Right lobe of liver (tissue), 4 donors: ENCODE data around the gene SLC16A12.

Experiments used
- POLR2A ChIP-seq: fragments of 450-650 bp; IDR thresholded peaks from one replicate; pipeline ENCODE4 v1.6.1; 2017; ENCODE audit warnings: antibody characterized with exemption, mild to moderate bottlenecking
- TF ChIP-seq, protein P1 (sequence below), 4 donors: fragments of 200-600 bp in 3 of 4; fragments of 450-650 bp in 1 of 4; IDR thresholded peaks; one replicate each; pipeline versions ENCODE4 v1.5.1 to v1.8.0; 2016 to 2022; ENCODE audit warnings: antibody characterized with exemption in 4 of 4, mild to moderate bottlenecking in 2 of 4
- donor health status: DM: no; HTN: no; CAD: no.
- donor health status: DM: no; HTN: no; CAD: no.
- donor health status: DM: no; HTN: yes; CAD: no.

DNA sequence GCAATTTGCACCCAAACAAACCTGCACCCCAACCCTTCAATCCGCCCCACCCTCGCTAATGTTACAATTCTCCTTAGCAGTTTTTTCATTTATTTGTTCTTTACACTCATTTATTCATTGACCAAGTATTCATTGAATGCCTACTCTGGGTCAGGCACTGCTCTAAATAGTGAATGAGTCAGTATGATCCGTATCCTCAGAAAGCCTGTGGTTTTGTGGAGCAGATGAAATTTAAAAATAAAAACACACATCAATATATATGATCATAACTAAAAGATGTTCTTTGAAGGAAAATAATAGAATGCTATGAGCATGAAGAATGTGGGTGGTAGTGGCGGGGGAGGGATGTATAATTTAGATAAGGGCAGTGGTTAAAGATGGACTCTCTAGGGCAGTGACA, 107.8 kb downstream of the SLC16A12 start:
- TF ChIP-seq, protein P1, sequence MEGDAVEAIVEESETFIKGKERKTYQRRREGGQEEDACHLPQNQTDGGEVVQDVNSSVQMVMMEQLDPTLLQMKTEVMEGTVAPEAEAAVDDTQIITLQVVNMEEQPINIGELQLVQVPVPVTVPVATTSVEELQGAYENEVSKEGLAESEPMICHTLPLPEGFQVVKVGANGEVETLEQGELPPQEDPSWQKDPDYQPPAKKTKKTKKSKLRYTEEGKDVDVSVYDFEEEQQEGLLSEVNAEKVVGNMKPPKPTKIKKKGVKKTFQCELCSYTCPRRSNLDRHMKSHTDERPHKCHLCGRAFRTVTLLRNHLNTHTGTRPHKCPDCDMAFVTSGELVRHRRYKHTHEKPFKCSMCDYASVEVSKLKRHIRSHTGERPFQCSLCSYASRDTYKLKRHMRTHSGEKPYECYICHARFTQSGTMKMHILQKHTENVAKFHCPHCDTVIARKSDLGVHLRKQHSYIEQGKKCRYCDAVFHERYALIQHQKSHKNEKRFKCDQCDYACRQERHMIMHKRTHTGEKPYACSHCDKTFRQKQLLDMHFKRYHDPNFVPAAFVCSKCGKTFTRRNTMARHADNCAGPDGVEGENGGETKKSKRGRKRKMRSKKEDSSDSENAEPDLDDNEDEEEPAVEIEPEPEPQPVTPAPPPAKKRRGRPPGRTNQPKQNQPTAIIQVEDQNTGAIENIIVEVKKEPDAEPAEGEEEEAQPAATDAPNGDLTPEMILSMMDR (IDR thresholded peaks at IDR 0.05) = no peak
- no peak for TF ChIP-seq POLR2A
